CD4-positive, alpha-beta T cell treated with Interleukin-10 for 1 hour (primary cell): ENCODE measurements around the gene AMHR2.
"Not testable (repeated sequence)": the region's sequence is repeated elsewhere in the genome, so short reads cannot be mapped to it uniquely, and the experiment has no call there.

Source experiments
- DNase-seq: peaks from one replicate; pipeline ENCODE4 v3.0.0-alpha.2; 2020

Gene AMHR2

GRCh38 chr12:53415752-53416389, 7.8 kb upstream of the AMHR2 start:
- not testable (repeated sequence) for DNase-seq

DNA sequence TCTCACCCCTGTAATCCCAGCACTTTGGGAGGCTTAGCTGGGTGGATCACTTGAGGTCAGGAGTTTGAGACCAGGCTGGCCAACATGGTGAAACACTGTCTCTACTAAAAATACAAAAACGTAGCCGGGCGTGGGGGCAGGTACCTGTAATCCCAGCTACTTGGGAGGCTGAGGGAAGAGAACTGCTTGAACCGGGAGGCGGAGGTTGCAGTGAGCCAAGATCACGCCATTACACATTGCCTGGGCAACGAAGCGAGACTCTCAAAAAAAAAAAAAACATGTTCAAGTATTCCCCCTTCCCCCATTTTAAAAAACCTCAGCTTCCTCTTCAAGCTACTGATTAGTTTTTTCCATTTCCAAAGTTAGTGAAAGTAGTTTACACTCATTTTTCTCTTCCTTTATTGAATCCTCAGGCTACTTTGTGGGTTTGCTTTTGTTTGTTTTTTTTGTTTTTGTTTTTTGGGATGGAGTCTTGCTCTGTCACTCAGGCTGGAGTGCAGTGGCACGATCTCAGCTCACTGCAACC, 6.3 kb upstream of the AMHR2 start:
- DNase-seq, result not testable (repeated sequence)

- no peak for DNase-seq
Measured at GRCh38 chr12:53418221-53418620, 5.4 kb upstream of the AMHR2 start.

DNA sequence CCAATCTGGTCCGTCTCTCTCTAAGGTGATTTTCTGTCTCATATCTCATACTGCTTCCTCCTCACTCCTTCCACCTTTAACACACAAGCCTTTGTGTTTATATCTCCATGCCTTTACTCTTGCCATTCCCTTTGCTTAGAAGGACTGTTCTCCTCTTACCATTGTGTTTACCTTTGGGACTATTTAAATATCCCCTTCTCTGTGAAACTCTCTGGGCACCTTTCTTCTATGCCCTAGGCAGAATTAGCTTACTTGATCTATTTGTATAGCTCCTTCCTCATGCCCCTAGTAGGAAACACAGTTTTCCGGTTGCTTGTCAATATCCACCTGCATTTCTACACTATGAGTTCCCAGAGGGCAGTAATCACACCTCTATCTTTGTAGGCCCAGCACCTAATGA, 3.9 kb upstream of the AMHR2 start:
- DNase-seq, result no peak

DNA sequence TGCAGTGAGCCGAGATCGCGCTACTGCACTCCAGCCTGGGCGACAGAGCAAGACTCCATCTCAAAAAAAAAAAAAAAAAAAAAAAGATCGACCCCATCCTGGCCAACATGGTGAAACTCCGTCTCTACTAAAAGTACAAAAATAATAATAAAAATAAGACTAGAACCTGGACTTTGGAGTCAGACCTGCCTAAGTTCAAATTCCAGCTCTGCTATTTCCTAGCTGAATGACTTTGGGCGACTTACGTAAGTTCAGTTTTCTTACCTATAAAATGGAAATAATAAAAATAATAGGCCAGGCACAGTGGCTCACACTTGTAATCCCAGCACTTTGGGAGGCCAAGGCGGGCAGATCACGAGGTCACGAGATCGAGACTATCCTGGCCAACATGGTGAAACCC, 1.4 kb upstream of the AMHR2 start:
- not testable (repeated sequence) for DNase-seq

DNA sequence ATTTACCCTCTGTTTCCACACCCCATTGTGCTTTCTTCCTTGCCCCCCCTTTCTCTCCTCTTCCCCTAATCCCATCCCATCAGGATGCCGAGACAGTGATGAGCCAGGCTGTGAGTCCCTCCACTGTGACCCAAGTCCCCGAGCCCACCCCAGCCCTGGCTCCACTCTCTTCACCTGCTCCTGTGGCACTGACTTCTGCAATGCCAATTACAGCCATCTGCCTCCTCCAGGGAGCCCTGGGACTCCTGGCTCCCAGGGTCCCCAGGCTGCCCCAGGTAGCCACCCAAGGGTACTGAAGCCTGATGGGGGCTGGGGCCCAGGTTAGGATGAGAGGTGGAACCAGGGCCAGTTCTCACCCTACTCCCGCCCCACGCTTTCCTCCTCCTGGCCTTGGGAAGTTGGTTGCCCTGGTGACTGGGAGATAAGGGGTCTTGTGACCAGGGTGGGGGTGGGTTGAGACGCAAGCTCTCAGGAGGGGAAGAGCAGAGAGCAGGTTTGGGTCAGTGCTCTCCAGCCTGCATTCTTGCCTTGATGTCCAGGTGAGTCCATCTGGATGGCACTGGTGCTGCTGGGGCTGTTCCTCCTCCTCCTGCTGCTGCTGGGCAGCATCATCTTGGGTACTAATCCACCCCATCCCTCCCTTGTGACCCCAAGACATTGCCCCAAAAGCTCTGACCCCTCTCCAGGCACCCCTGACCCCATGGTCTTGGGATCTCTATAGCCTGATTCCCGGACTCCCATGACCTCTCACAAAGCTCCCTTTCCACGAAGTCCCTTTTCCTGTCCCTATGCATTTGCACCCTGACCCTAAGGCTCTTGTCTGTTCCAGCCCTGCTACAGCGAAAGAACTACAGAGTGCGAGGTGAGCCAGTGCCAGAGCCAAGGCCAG, 1.2 kb downstream of the AMHR2 start:
- DNase-seq, result no peak

GRCh38 chr12:53425515-53426150, 2.0 kb downstream of the AMHR2 start:
- DNase-seq, result no peak

DNA sequence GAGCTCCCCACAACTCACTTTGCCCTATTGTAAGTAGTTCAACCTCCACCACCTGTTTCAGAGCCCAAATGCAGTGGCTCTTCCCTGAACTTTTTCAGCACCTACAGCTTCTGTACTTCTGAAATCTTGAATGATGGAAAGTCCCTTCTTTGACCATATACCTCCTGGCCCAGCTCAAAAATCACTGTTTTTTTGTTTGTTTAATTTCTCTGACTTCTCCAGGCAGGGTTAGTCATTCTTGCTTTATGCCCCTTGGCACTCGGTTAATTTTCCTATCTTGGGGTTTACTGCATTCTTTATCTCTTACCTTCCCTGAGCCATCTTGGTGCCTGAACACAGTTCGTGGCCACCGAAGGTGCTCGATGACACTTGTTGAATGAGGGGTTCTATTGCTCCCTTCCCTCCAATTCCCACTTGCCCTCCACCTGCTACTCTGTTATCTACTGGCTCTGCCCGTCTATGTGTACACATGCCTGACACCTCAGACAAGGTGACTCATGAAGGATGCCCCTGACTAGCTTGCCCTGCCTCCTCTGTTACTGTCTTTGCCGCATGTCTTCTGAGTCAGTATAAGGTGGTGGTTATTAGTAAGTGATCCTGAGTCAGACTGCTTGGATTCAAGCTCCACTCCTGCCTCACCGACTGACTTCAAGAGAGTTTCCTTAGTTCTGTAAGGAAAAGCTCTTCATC, 4.4 kb downstream of the AMHR2 start:
- no peak for DNase-seq

GRCh38 chr12:53428741-53429140, 5.1 kb downstream of the AMHR2 start:
- no peak for DNase-seq

DNA sequence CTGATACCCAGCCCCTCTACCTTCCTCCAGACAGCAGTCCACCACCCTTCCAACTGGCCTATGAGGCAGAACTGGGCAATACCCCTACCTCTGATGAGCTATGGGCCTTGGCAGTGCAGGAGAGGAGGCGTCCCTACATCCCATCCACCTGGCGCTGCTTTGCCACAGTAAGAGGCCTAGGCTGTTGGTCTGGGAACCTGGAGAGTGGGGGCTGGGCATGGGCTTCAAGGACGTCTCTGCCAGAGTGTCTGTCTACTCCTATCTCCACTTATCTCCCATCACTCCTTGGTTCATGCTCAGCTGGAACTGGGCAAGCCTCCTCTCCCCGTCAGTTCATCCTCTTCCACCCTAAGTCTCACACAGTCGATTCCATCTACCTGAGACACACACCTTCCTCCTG, 6.5 kb downstream of the AMHR2 start:
- DNase-seq, result no peak

DNA sequence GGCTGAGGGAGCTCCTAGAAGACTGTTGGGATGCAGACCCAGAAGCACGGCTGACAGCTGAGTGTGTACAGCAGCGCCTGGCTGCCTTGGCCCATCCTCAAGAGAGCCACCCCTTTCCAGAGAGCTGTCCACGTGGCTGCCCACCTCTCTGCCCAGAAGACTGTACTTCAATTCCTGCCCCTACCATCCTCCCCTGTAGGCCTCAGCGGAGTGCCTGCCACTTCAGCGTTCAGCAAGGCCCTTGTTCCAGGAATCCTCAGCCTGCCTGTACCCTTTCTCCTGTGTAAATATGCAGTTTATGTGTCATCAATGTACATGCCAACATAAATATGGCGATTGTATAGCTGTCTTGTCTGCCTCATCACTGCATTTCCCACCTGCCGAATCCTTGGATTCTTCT, 7.5 kb downstream of the AMHR2 start:
- no peak for DNase-seq

DNA sequence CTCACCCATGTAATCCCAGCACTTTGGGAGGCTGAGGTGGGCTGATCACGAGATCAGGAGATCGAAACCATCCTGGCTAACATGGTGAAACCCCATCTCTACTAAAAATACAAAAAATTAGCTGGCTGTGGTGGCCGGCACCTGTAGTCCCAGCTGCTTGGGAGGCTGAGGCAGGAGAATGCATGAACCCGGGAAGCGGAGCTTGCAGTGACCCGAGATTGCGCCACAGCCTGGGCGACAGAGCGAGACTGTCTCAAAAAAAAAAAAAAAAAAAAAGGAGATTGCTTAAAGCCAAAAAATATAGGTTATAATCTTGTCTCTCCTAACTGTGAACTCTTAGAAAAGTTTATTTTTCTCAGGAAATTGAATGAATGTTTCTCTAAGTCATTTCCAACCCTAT, 11.7 kb downstream of the AMHR2 start:
- not testable (repeated sequence) for DNase-seq

DNA sequence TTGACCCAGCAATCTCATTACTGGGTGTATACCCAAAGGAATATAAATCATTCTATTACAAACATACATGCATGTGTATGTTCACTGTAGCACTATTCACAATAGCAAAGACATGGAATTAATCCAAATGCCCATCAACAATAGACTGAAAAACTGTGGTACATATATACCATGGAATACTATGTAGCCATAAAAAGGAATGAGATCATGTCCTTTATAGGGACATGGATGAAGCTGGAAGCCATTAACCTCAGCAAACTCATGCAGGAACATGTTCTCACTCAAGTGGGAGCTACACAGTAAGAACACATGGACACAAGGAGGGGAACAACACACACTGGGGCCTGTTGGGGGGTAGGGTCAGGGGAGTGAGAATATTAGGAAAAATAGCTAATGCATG, 15.9 kb downstream of the AMHR2 start:
- not testable (repeated sequence) for DNase-seq

DNA sequence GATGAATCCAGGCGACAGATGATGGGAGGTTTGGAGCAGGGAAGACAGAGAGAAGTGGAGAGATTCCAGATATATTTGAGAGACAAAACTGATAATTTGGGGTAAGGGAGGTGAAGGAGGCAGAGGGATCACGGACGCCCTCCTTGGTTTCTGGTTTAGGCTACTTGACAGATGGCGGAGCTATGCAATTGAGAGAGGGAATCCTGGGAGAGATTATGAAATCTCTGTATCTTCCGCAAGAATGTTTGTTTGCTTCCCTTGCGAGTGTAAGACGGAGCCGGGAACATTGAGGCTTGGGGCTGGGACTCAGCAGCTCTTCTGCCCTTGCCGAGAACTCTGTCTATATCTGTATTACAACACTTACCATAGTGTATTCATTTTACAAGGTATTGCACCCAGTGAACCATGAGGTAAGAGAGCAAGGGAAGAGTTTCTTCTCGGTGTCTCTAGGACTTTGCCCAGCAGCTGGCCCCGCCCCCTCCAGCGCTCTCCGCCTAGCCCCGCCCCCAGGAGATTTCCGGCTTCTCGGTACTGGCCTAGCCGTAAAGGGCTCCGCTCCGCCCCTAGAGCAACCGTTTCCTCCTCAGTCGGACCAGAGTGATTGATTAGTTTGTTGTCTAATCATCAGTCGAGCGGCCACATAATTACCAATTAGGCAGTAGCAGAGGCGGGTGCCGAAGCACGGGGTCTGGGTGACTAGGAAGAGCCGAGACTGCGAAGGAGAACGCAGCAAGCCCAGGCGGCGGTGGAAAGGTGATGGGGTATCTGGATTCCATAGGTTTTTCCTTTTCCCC, 17.6 kb downstream of the AMHR2 start, which contains the start of gene PRR13:
Gene PRR13, plus strand, starts transcription at position 695 of the 794 bp plus-strand sequence. CDS start 981 bp downstream, outside the sequence.
- DNase-seq, result peak; percentile 99

DNA sequence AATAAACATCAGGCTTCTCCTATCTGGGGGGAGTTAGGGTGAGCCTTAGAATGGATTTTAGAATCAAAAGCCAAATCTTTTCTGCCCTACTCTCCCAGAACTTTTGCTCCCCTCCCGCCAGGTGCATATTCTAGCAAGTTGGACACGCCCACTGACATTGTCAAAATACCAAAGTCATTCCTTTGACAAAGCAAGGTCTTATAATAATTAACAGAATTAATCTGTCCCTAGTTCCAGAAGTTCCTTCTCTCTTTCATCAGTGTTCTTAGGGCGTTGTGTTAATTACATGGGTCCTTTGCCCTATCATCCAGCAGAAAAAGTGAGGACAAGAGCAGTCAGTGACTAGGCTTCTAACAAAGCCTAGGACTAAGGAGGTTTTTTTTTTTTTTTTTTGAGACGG, 20.3 kb downstream of the AMHR2 start:
- DNase-seq, result no peak

DNA sequence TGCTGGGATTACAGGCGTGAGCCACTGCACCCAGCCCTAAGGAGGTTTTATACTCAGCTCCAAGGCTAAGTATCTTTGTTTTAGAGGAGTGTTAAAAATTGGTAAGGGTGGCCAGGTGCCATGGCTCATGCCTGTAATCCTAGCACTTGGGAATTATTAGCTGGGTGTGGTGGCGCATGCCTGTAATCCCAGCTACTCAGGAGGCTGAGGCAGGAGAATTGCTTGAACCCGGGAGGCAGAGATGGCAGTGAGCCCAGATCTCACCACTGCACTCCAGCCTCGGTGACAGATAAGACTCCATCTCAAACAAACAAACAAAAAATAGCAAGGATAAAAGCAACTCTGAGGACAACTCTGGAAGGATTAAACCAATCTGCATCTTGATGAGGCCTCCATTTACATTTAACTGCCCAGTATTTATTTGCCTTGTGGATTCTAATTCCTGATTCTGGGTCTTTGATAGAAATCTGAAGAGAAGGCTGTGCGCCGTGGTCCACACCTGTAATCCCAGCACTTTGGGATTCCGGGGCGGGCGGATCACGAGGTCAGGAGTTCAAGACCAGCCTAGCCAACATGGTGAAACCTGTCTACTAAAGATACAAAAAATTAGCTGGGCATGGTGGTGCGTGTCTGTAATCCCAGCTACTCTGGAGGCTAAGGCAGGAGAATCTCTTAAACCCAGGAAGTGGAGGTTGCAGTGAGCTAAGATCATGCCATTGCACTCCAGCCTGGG, 21.1 kb downstream of the AMHR2 start:
- DNase-seq, result not testable (repeated sequence)

- no peak for DNase-seq
Measured at GRCh38 chr12:53450936-53451335, 27.3 kb downstream of the AMHR2 start.

DNA sequence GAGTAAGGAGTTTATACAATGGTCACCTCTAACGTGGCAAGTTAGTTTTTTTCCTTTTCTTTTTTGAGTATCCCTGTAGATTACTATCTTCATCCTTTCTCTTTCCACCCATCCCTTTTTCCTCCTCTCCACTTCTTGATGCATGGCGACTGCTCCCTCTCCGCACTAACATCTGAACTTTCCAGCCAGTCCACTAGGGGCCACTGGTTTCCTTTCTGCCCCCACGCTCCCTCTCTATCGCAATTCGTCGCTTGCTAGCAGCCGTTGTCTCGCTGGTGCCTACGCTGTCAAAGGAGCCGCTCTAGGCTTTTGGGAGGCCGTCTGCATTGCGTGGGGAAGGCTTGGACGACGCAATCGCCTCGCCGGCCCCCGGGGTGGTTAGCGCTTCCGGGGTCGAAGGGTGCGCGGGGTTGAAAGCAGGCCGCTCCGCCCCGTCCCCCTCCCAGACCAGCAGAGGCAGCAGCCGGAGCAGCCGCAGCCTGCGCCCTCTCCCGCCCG, 28.1 kb downstream of the AMHR2 start, which contains the start of gene PCBP2:
Gene PCBP2, plus strand, starts transcription at position 442 of the 498 bp plus-strand sequence. CDS start 2,699 bp downstream, outside the sequence.
- DNase-seq, result peak; percentile 99

GRCh38 chr12:53452159-53453077, 28.8 kb downstream of the AMHR2 start:
- peak; percentile 84 for DNase-seq
